HL-60 (cell line): Measurements from ENCODE around the gene NOS1AP.

Experiments
- GABPA ChIP-seq: IDR thresholded peaks from 2 replicates; pipeline ENCODE4 v1.6.1; 2012; ENCODE audit warnings: low read depth
- POLR2AphosphoS5 ChIP-seq: IDR thresholded peaks from 2 replicates; pipeline ENCODE4 v1.6.1; 2012; ENCODE audit warnings: low read depth
- SPI1 ChIP-seq: IDR thresholded peaks from 2 replicates; pipeline ENCODE4 v1.6.1; 2012; ENCODE audit warnings: low read depth, mild to moderate bottlenecking, borderline replicate concordance
- TF ChIP-seq, protein P1 (sequence below): IDR thresholded peaks from one replicate; pipeline ENCODE4 v1.5.1; 2011; ENCODE audit warnings: low read length, control low read depth, inconsistent platforms; ENCODE audit not compliant: insufficient read depth
- TF ChIP-seq, protein P2 (sequence below): IDR thresholded peaks from 2 replicates; pipeline ENCODE4 v1.6.1; 2012; ENCODE audit warnings: low read depth; ENCODE audit not compliant: insufficient replicate concordance

DNA sequence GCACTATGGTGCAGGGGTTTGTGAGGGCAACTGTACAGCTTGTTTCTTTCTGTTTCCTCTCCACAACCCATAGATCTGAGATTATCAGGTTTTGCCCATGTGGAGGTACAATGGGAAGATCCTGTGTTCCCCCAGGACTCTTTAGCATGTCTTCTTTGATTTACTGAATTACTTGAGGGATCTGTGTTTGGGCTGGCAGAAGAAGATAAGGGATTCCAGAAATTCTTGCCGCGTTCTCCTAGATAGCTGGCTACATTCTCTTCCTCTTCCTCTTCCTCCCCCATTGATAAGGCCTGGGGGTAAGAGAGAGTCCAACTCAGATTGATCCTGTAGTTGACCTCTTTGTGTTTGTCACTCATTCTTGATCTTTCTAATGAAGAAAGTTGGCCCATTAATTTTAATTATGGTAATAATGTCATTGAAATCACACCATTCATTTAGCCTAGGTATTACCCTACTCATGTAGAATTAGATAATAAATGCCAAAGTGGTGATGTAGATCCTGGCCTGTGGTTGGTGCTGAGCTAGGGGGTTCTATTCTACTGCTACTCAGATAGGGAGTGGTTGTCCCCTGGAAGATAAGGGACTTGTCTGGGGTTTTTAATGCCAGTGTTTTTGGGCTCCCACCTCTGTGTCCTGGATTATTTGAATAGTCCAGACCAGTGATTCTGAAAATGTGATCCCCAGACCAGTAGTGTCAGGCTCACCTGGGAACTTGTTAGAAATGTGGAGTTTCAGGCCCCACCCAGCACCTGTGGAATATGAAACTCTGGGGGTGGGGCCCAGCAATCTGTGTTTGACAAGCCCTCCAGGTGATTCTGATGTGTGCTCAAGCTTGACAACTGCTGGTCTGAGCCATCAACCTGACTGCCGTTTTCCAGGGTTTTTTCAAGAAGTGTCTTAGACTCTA, 122.2 kb downstream of the NOS1AP start:
- TF ChIP-seq, protein P1, sequence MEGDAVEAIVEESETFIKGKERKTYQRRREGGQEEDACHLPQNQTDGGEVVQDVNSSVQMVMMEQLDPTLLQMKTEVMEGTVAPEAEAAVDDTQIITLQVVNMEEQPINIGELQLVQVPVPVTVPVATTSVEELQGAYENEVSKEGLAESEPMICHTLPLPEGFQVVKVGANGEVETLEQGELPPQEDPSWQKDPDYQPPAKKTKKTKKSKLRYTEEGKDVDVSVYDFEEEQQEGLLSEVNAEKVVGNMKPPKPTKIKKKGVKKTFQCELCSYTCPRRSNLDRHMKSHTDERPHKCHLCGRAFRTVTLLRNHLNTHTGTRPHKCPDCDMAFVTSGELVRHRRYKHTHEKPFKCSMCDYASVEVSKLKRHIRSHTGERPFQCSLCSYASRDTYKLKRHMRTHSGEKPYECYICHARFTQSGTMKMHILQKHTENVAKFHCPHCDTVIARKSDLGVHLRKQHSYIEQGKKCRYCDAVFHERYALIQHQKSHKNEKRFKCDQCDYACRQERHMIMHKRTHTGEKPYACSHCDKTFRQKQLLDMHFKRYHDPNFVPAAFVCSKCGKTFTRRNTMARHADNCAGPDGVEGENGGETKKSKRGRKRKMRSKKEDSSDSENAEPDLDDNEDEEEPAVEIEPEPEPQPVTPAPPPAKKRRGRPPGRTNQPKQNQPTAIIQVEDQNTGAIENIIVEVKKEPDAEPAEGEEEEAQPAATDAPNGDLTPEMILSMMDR, result no peak
- TF ChIP-seq GABPA (no peak), POLR2AphosphoS5 (no peak), SPI1 (no peak)
- TF ChIP-seq, protein P2, sequence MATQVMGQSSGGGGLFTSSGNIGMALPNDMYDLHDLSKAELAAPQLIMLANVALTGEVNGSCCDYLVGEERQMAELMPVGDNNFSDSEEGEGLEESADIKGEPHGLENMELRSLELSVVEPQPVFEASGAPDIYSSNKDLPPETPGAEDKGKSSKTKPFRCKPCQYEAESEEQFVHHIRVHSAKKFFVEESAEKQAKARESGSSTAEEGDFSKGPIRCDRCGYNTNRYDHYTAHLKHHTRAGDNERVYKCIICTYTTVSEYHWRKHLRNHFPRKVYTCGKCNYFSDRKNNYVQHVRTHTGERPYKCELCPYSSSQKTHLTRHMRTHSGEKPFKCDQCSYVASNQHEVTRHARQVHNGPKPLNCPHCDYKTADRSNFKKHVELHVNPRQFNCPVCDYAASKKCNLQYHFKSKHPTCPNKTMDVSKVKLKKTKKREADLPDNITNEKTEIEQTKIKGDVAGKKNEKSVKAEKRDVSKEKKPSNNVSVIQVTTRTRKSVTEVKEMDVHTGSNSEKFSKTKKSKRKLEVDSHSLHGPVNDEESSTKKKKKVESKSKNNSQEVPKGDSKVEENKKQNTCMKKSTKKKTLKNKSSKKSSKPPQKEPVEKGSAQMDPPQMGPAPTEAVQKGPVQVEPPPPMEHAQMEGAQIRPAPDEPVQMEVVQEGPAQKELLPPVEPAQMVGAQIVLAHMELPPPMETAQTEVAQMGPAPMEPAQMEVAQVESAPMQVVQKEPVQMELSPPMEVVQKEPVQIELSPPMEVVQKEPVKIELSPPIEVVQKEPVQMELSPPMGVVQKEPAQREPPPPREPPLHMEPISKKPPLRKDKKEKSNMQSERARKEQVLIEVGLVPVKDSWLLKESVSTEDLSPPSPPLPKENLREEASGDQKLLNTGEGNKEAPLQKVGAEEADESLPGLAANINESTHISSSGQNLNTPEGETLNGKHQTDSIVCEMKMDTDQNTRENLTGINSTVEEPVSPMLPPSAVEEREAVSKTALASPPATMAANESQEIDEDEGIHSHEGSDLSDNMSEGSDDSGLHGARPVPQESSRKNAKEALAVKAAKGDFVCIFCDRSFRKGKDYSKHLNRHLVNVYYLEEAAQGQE, result no peak
